GM12878 (cell line): ENCODE data around the gene MYL3.

ENCODE experiments used
- CBX5 ChIP-seq: sonication (generic); IDR thresholded peaks from 2 replicates; pipeline ENCODE4 v1.6.1; 2016; ENCODE audit warnings: low read depth, moderate library complexity, mild to moderate bottlenecking, inconsistent platforms
- HDAC6 ChIP-seq: fragments of 200-600 bp; sonication (generic); IDR thresholded peaks from one replicate; pipeline ENCODE4 v1.8.0; 2017; ENCODE audit warnings: antibody characterized with exemption; ENCODE audit not compliant: unreplicated experiment
- POLR2A ChIP-seq: IDR thresholded peaks from 2 replicates; pipeline ENCODE4 v1.6.1; 2011; ENCODE audit warnings: low read depth, mild to moderate bottlenecking, low read length
- TAF1 ChIP-seq: IDR thresholded peaks from 2 replicates; pipeline ENCODE4 v1.6.1; 2011; ENCODE audit warnings: mild to moderate bottlenecking, low read depth, low read length, borderline replicate concordance
- TF ChIP-seq, protein P1 (sequence below), 3 experiments: IDR thresholded peaks in 2 of 3; conservative IDR thresholded peaks in 1 of 3; 2 replicates each; pipeline ENCODE4 v1.5.1; 2011; ENCODE audit warnings: low read depth in 3 of 3, low read length in 3 of 3, mild to moderate bottlenecking in 3 of 3, control low read depth in 2 of 3, moderate library complexity in 2 of 3, inconsistent platforms in 1 of 3, mixed read lengths in 1 of 3; ENCODE audit not compliant: control insufficient read depth in 2 of 3, insufficient read depth in 1 of 3; ENCODE audit errors: extremely low read depth in 1 of 3
- TF ChIP-seq, protein P2 (sequence below): fragments of 450-650 bp; IDR thresholded peaks from 2 replicates; pipeline ENCODE4 v1.6.1; 2014; ENCODE audit warnings: mild to moderate bottlenecking

DNA sequence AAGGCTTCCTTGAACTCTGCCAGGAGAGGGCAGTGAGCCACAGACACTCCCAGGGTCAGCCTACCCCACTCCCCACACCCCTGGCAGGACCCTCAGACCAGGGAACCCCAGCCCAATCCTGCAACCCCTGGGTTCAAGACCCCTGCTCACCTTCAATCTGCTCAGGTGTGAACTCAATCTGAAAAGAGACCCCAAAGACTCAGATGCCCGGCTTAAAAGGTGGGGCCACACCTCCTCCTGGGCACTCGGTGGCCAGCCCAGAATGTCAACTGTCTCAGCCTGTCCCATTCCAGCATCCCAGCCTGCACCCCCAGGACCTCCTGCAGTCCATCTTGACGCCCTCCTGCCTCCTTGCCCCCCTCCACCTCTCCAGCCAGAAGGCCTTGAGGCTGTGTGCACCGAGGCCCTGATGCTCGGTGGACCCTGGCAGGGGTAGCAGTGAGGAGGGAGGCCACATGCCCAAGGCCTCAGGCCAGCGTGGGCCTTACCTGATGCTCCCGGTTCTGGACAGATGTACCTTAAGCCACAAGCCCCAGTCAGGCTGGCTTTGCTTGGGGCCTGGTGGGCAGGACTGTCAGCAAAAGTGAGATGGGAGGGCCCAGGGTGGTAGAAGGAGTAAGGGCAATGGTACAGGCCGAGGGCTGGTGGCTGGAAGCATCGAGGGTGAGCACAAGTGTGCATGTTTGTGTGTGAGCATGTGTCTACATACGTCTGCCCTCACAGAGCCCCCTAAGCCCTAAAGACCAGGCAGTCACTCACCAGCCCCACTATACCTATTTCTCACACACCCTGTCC, 2.2 kb downstream of the MYL3 start:
- TF ChIP-seq, protein P1, sequence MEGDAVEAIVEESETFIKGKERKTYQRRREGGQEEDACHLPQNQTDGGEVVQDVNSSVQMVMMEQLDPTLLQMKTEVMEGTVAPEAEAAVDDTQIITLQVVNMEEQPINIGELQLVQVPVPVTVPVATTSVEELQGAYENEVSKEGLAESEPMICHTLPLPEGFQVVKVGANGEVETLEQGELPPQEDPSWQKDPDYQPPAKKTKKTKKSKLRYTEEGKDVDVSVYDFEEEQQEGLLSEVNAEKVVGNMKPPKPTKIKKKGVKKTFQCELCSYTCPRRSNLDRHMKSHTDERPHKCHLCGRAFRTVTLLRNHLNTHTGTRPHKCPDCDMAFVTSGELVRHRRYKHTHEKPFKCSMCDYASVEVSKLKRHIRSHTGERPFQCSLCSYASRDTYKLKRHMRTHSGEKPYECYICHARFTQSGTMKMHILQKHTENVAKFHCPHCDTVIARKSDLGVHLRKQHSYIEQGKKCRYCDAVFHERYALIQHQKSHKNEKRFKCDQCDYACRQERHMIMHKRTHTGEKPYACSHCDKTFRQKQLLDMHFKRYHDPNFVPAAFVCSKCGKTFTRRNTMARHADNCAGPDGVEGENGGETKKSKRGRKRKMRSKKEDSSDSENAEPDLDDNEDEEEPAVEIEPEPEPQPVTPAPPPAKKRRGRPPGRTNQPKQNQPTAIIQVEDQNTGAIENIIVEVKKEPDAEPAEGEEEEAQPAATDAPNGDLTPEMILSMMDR (IDR thresholded peaks at IDR 0.05 in 2 of 3, conservative IDR thresholded peaks at IDR 0.05 in 1 of 3; ENCODE audit: control insufficient read depth in 2 of 3, extremely low read depth in 1 of 3, insufficient read depth in 1 of 3, low read depth in 3 of 3, low read length in 3 of 3), result no peak
- TF ChIP-seq CBX5, result no peak
- TF ChIP-seq, protein P2, sequence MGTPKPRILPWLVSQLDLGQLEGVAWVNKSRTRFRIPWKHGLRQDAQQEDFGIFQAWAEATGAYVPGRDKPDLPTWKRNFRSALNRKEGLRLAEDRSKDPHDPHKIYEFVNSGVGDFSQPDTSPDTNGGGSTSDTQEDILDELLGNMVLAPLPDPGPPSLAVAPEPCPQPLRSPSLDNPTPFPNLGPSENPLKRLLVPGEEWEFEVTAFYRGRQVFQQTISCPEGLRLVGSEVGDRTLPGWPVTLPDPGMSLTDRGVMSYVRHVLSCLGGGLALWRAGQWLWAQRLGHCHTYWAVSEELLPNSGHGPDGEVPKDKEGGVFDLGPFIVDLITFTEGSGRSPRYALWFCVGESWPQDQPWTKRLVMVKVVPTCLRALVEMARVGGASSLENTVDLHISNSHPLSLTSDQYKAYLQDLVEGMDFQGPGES, result no peak
- TF ChIP-seq HDAC6, result no peak
- no peak for TF ChIP-seq POLR2A
- no peak for TF ChIP-seq TAF1
